Activated naive CD4-positive, alpha-beta T cell (primary cell): ENCODE results near the gene NINL.
"Not testable (repeated sequence)": the region's sequence is repeated elsewhere in the genome, so short reads cannot be mapped to it uniquely, and the experiment has no call there.

Source experiments
- DNase-seq, 4 experiments: peaks; one replicate each; lab custom pipeline; 2025; lab: John Stamatoyannopoulos, UW

NINL gene

GRCh38 chr20:25532971-25533391, 52.4 kb downstream of the NINL start:
- DNase-seq = no peak

GRCh38 chr20:25532015-25532751, 53.1 kb downstream of the NINL start:
- DNase-seq = no peak

DNA sequence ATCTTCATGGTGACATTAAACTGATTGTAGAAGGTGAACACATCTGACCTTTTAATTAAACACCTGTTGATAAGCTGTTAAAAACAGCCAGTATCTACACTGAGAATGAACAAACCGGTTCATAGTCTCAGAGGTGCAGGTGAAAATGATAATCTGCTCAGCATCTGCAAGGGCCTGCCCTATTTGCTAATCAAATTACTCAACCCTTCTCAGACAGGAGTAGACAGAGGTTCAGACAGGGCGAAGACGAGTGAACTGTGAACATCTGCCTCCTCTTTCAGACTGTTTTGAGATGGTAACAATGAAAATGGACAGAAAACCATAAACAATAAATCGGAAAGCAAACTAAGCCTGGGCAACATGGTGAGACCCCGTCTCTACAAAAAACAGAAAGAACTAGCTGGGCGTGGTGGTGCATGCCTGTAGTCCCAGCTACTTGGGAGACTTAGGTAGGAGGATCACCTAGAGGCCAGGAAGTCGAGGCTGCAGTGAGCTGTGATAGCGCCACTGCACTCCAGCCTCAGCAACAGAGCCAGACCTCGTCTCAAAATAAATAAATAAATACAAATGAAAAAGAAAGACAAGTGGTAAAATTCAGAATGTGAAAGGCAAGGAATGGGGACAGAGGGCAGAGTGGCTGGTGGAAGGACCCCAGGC, 55.9 kb downstream of the NINL start:
- DNase-seq = no peak

GRCh38 chr20:25527949-25528348, 57.4 kb downstream of the NINL start:
- no peak for DNase-seq

DNA sequence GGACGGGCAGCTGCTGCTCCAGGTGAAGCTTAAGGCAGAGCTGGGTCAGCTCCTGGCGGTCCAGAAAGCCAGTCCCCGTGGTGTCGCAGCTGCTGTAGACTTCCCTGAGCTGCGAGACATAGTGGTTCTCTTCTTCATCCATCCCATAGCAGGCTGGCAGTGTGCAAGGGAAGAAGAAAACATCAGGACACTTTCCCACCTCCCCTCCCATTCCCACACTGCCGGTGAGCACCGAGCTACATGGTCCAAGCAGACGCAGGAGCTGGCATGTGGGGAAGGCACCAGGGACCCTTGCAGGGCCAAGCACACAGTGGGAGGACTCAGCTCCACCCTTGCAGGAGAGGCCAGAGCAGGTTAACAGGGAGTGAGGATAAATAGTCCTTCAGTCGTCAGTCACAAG, 58.9 kb downstream of the NINL start:
- no peak for DNase-seq

GRCh38 chr20:25525867-25526266, 59.5 kb downstream of the NINL start:
- no peak for DNase-seq

DNA sequence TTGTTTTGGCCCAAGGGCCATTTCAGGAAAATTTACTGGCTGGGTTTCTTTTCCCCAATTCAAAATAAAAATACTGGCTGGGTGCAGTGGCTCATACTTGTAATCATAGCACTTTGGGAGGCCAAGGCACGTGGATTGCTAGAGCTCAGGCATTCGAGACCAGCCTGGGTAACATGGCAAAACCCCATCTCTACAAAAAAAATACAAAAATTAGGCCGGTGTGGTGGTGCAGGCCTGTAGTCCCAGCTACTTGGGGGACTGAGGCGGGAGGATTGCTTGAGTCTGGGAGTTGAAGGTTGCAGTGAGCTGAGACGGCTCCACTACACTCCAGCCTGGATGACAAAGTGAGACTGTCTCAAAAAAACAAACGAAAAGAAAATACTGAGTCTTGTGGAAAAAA, 60.0 kb downstream of the NINL start:
- no peak for DNase-seq

GRCh38 chr20:25521382-25521781, 63.9 kb downstream of the NINL start:
- no peak for DNase-seq

DNA sequence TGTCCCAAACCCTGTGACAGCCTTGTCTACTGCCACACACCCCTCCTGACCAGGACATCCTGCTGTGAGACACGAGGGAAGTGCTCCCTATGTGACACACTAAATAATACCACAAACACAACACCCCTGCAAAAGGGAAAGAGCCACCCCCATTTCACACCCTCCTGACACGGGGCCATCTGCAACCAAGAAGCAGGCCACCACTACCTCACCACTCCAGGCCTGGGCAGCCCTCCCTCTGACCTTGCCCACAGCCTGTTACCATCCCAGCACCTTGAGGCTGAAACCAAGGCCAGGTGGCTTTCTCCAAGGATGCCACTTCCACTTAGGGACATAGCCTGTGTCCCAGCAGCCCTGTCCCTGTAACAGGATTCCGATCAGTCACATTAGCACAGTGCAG, 68.2 kb downstream of the NINL start:
- no peak for DNase-seq

DNA sequence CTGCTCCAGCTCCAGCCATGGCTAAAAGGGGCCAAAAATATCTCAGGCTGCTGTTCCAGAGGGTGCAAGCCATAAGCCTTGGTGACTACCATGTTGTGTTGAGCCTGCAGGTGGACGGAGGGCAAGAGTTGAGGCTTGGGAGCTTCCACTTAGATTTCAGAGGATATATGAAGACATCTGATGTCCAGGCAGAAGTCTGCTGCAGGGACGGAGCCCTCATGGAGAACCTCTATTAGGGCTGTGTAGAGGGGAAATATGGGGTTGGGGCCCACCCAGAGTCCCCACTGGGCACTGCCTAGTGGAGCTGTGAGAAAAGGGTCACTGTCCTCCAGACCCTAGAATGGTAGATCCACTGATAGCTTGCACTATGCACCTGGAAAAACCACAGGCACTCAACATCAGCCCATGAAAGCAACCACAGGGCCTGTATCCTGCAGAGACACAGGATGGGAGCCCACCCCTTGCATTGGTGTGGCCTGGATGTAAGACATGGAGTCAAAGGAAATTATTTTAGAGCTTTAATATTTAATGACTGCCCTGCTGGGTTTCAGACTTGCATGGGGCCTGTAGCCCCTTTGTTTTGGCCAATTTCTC, 70.5 kb downstream of the NINL start:
- peak in 1 of 4 experiments; percentile 47 for DNase-seq

DNA sequence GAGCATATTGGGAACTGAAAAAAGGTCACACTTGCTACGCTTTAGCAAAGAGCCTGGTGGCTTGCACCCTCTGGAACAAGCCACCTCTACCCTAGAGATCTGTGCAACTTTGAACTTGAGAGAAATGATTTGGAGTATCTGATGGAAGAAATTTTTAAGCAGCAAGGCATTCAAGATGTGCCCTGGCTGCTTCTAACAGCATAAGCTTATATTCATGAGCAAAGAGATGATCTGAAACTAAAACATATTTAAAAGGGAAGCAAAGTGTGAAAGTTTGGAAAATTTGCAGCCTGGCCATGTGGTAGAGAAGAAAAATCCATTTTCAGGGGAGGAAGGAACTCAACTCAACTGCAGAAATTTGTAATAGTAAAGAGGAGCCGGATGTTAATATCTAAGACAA, 71.1 kb downstream of the NINL start:
- DNase-seq = no peak

GRCh38 chr20:25512709-25513108, 72.6 kb downstream of the NINL start:
- DNase-seq = no peak

DNA sequence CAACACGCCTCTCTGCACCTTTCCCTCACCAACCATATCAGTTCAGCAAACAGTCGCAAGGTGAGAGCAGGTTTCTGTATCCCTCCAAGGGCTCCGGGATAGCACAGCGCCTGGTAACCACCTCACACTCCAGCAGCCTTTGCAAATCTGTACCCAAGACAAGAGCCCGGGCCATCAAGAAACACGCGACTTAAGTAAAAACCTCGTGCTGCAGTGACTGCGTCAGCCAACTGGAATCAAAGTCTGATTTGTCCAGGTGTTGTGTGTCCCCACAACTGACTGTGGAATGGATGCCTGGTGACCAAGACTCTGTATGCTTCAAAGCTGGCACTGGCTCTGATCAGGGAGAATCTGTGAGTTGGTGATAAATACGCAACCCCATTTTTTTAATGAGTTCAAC, 74.1 kb downstream of the NINL start:
- no peak for DNase-seq

DNA sequence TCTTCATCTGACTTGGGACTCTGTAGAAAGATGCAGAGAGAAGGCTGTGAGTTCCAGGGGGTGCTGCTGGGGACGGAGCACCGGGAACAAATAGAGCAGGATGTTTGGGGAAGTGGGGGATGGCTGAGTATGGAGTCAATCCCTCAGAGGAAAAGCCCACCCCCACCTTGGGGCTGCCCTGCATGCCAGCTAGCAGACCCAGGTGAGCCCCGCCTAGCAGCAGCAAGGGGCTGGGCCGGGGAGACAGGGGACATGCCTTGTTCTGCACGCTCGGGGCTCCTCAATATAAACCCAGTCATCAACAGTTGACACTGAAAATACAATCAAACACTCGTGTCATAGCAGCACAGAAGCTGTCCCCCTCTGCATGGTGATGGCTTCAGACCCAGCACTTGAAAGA, 74.6 kb downstream of the NINL start:
- no peak for DNase-seq

- DNase-seq = no peak
Measured at GRCh38 chr20:25510202-25510601, 75.1 kb downstream of the NINL start.

- no peak for DNase-seq
Measured at GRCh38 chr20:25509084-25509483, 76.2 kb downstream of the NINL start.

DNA sequence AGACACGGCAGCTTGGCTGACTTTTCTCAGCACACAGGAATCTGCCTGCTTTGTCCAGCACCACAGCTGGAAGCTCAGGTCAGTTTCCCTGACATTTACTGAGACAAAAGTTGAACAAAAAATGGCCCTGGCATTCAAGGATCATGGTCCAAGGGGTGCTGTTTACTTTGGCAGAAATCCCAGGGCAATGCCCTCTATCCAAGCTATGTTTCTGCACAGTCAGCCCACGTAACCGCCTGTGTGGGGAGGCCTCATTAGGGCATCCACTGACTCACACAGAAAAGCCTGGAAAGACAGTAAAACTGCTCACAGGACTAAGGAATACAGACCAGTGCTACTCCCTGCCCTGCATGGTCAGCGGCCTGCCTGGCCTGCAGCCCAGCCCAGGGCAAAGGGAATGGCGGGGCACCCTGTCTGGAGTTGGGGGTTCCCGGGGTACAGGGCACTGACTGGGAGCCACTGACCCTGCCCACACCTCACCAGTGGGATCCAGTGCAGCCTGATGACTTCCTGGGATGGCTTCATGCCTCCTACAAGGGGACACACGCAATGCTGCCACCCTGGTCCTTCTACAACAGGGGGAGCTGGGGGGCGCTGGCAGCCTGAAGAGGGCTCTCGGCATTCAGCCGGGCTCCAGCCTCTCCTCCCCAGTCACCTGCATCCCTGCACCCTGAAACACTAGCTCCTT, 77.1 kb downstream of the NINL start:
- no peak for DNase-seq

DNA sequence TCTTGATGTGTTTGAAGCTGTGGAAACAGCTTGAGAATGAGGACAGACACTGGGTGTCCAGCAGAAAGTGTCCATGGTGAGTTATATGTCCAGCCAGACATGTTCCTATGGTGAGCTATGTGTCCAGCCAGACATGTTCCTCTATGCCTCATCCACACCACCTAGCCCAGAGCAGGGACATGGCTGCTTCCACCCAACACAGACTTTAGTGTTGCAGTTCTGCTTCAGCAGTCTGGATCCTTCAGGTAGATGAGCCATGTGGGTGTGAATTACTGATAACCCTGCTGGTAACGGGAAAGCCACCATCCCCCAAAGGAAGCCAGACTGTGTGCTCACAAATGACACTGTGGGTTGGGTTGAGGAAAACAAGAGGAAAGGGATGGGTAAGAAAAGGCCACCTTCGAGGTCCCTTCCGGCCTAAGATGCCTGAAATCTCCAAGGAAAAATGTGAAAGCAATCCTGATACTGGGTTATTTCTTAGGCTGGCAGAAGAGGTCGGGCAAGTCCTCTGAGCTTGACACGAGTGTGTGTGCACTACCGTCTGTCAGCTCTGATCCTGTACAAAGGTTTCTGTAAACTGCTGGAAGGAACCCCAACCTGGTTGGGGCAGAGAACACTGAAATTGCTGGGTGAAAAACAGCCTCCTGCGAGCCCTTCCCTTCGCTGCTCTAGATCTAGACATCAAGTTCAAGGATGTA, 77.8 kb downstream of the NINL start:
- no peak for DNase-seq

- DNase-seq = no peak
Measured at GRCh38 chr20:25504366-25505135, 80.8 kb downstream of the NINL start.

- DNase-seq = no peak
Measured at GRCh38 chr20:25503936-25504335, 81.4 kb downstream of the NINL start.

GRCh38 chr20:25503051-25503639, 82.2 kb downstream of the NINL start:
- DNase-seq = not testable (repeated sequence)
